IPS-11a (cell line): ENCODE measurements around the gene ICA1.

Source experiments
- H3K4me3 ChIP-seq: one replicate; pipeline ENCODE4 v1.5.1; 2013; ENCODE audit warnings: low read depth, low read length, control low read depth

Gene ICA1

GRCh38 chr7:8135417-8135816, 126.5 kb downstream of the ICA1 start:
- H3K4me3 ChIP-seq, result no peak overlapping the region

GRCh38 chr7:8134089-8134733, 127.8 kb downstream of the ICA1 start:
- H3K4me3 ChIP-seq, result no peak overlapping the region

- no peak overlapping the region for H3K4me3 ChIP-seq
These were observed 128.6 kb downstream of the ICA1 start for GRCh38 chr7:8133188-8133848.

- no peak overlapping the region for H3K4me3 ChIP-seq
These were observed 130.0 kb downstream of the ICA1 start for GRCh38 chr7:8131694-8132605.

- no peak overlapping the region for H3K4me3 ChIP-seq
These were observed 131.3 kb downstream of the ICA1 start for GRCh38 chr7:8130663-8131062.

GRCh38 chr7:8129318-8129659, 132.7 kb downstream of the ICA1 start:
- H3K4me3 ChIP-seq, result no peak overlapping the region

- no peak overlapping the region for H3K4me3 ChIP-seq
These were observed 133.3 kb downstream of the ICA1 start for GRCh38 chr7:8128449-8129317.

GRCh38 chr7:8126601-8127167, 135.3 kb downstream of the ICA1 start:
- H3K4me3 ChIP-seq, result no peak overlapping the region

GRCh38 chr7:8125680-8126444, 136.1 kb downstream of the ICA1 start:
- no peak overlapping the region for H3K4me3 ChIP-seq

- no peak overlapping the region for H3K4me3 ChIP-seq
These were observed 140.7 kb downstream of the ICA1 start for GRCh38 chr7:8121243-8121642.

- no peak overlapping the region for H3K4me3 ChIP-seq
These were observed 141.4 kb downstream of the ICA1 start for GRCh38 chr7:8120390-8121058.

GRCh38 chr7:8119262-8119661, 142.7 kb downstream of the ICA1 start:
- H3K4me3 ChIP-seq, result no peak overlapping the region

- no peak overlapping the region for H3K4me3 ChIP-seq
These were observed 144.8 kb downstream of the ICA1 start for GRCh38 chr7:8117195-8117594.

GRCh38 chr7:8115547-8116402, 146.2 kb downstream of the ICA1 start:
- H3K4me3 ChIP-seq, result no peak overlapping the region

- no peak overlapping the region for H3K4me3 ChIP-seq
These were observed 147.8 kb downstream of the ICA1 start for GRCh38 chr7:8114175-8114574.

- no peak overlapping the region for H3K4me3 ChIP-seq
These were observed 148.8 kb downstream of the ICA1 start for GRCh38 chr7:8113184-8113583.

- no peak overlapping the region for H3K4me3 ChIP-seq
These were observed 149.3 kb downstream of the ICA1 start for GRCh38 chr7:8112685-8113084.

GRCh38 chr7:8111282-8111960, 150.5 kb downstream of the ICA1 start:
- H3K4me3 ChIP-seq, result no peak overlapping the region
